Ammon's horn (tissue), 1 donor: Measurements from ENCODE around the gene NUP42.

Experiments used
- DNase-seq: peaks from one replicate; pipeline ENCODE4 v3.0.0-alpha.2; 2016; ENCODE audit warnings: low spot score

Gene NUP42

DNA sequence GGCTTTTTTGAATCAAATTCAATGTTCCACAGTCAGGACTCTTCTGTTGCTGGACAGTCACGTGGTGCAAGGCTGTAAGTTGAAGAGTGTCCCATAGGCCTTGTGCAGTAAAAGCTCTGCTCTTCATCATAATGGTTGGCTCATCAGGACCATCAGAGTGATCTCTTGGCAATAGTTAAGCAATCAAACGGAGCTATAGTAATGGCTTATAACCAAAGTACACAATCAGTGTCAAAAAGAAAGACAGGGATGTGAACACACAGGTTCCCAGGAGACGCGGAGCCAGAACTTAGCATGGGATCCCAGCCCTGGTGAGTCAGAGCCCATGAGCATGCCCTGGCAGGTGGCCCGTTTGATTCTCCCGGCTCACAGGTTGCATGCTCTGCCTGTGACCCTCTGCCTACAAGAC lies 54.0 kb downstream of the NUP42 start:
- no peak for DNase-seq

DNA sequence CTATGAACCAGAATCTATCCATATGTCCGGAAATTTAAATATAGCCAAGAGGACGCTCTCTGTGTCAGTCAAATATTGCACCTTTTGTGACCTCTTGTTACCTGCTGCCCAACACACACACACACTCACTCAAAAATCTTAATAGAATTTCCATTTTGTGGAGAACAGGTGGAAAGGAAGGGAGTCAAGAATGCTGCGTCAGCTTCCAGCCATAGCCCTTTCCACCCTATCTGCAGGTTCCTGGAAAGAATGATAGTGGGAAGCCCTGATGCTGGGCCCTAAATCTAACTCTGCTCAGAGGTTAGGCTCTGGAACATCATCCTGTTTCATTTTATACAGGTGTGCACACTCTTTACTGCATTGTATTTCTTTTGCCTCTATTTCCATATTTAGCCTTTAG lies 55.2 kb downstream of the NUP42 start:
- DNase-seq, result no peak

DNA sequence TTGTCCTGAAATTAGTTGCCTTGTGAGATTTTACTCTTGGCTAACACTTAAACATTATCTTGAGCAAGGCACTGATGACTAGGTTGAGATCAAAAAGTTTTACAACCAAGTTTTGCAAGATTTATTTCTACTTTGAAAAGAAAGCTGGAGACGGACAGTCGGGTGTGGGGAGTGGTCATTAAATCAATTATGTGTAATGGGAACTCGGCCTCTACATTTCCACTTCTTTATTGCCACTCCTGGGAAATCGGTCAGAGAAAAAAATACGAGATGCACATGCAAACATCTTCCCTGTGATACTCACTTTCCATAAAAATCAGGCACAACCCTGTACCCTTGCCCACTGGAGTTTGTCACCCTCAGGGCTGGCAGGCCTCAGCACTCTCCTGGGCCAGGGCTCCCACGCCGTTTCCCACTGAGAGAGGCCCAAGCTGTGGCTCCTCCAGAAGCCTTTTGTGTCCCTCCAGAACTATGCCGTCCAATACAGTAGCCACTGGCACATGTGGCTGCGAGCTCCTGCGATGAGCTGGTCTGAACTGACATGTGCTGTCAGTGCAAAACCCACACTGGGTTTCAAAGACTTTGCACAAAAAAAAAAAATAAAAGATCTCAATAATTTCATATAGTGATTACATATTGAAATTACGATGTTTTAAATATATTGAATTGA lies 57.3 kb downstream of the NUP42 start:
- DNase-seq, result no peak

GRCh38 chr7:23239698-23240097 lies 57.9 kb downstream of the NUP42 start:
- no peak for DNase-seq

- no peak for DNase-seq
Measured at GRCh38 chr7:23242321-23242720, 60.5 kb downstream of the NUP42 start.

- no peak for DNase-seq
Measured at GRCh38 chr7:23242935-23243334, 61.1 kb downstream of the NUP42 start.

DNA sequence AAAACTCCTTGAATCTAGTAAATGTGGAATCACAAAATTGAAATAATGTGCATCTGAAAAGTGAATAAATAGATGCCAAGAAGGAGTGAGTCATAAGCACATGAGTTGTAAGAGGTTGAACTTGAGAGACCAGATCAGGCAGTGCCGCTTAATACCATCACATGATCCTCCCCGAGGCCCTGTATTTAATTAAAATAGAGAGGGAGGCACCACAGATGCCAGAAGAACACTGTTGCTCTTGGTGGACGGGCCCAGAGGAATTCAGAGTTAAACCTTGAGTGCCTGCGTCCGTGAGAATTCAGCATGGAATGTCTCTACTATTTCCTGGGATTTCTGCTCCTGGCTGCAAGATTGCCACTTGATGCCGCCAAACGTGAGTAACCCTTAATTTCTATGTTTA lies 64.7 kb downstream of the NUP42 start, which contains the start of gene GPNMB:
Gene GPNMB (plus strand): TSS at position 221 of the 400 bp plus-strand sequence. CDS start 83 bp downstream, at position 304.
- DNase-seq, result no peak

DNA sequence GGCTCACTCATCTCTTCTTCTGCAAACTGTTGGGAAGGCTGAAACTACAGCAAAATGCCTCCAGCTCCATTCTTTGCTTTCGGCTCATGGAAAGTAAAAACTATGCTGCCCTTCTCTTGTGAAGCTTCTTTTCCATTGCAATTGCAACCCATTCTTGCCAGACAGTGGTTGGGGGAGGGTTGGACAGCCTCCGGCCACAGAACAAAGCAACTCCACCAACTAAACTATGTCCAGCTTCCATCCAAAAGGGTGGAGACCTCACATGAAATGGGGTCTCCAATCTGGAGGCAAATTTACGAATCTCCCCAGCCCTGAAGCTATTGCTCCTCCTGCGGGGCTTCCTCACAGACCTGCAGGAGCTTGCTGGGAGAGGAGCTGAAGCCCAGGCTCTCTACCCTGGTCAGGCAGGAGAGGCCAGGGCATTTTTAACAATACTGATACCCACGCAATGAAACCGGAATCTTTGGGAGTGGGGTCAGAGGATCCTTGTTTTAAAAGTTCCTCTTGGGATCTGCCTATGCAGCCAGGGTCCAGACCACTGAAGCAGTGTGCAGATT lies 65.3 kb downstream of the NUP42 start:
- DNase-seq, result no peak

DNA sequence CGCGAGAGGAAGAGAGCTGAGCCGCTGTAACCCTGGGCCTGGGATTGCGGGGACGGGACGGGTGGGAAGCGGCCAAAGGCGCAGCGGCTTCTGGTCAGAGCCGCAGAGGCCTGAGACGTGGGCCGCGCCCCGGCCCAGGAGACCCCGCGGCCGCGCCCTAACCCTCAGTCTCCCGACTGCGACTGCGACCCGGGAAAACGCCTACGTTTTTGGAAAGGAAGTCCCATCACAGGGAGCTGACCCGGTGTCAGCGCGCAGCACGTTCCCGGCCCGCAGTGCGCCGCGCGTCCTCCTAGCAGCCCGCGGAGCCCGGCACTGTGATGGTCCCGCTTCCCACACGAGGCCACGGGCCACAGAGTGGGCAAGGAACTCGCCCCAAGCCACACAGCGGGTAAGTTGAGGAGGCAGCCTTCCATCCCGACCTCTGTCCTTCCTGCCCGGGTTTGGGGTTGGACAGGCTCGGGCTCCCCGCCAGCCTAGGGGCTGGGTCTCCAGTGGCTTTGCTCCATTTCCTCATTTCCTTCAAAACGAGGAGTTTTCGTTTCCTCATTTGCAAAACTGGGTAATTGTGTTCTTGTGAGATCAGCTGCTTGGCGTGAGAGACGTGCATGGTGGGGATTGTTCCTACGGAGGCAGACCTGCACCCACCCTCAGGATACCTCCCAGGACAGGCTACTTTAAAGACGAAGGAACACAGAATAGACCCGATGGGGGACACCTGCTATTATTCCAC lies 65.9 kb downstream of the NUP42 start:
- peak; percentile 62 for DNase-seq

DNA sequence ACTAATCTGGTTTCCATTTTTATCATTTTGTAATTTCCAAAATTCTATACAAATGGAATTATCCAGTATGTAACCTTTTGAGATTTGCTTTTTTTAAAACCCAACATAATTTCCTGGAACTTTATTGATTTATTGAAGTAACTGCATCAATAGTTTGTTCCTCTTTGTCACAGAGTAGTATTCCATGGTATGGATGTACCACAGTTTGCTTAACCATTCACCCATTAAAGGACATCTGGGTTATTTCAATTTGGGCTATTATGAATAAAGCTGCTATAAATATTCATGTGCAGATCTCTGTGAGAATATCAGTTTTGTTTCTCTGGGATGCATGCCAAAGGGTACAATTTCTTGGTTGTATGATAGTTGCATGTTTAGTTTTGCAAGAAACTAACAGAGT lies 67.6 kb downstream of the NUP42 start:
- DNase-seq, result no peak
